Uterus (tissue), 2 donors: ENCODE results near the gene TUBA1A.

Experiments
- CTCF ChIP-seq, 4 experiments: fragments of 200-600 bp in 2 of 4; fragments of 450-650 bp in 2 of 4; sonication (generic) in 2 of 4; IDR thresholded peaks; one replicate each; pipeline ENCODE4 v1.5.1; 2016 to 2019; ENCODE audit warnings: antibody characterized with exemption in 4 of 4, mild to moderate bottlenecking in 2 of 4, moderate library complexity in 1 of 4
- POLR2A ChIP-seq, 2 donors: fragments of 450-650 bp; IDR thresholded peaks; one replicate each; pipeline ENCODE4 v1.6.1; 2016; ENCODE audit warnings: antibody characterized with exemption in 2 of 2, mild to moderate bottlenecking in 1 of 2, moderate library complexity in 1 of 2

GRCh38 chr12:49187184-49187583 lies 1.7 kb downstream of the TUBA1A start:
- TF ChIP-seq CTCF (IDR thresholded peaks at IDR 0.05) = no peak
- TF ChIP-seq POLR2A (IDR thresholded peaks at IDR 0.05) = no peak
